Neural progenitor cell (in vitro differentiated cells): Measurements from ENCODE around the gene COG5.

Experiments used
- CTCF ChIP-seq: fragments of 200-600 bp; sonication (generic); IDR thresholded peaks from 2 replicates; pipeline ENCODE4 v1.5.1; 2017; ENCODE audit warnings: antibody characterized with exemption, mild to moderate bottlenecking
- EZH2phosphoT487 ChIP-seq: fragments of 200-600 bp; sonication (generic); IDR thresholded peaks from 2 replicates; pipeline ENCODE4 v1.6.1; 2017; ENCODE audit warnings: antibody characterized with exemption

- no peak for TF ChIP-seq CTCF
- no peak for TF ChIP-seq EZH2phosphoT487
Observed at GRCh38 chr7:107230334-107230733, 333.4 kb downstream of the COG5 start.
